Activated gamma-delta T cell (primary cell): Measurements from ENCODE around the gene EHD3.
"Not testable (repeated sequence)": the region's sequence is repeated elsewhere in the genome, so short reads cannot be mapped to it uniquely, and the experiment has no call there.

Source experiments
- DNase-seq: peaks from one replicate; lab custom pipeline; 2025; lab: John Stamatoyannopoulos, UW

Gene EHD3

GRCh38 chr2:31255911-31256571 is 22.1 kb downstream of the EHD3 start:
- DNase-seq: no peak

- DNase-seq: no peak
Observed at GRCh38 chr2:31256611-31257382, 22.8 kb downstream of the EHD3 start.

GRCh38 chr2:31258351-31258750 is 24.4 kb downstream of the EHD3 start:
- DNase-seq: no peak

GRCh38 chr2:31259075-31259474 is 25.1 kb downstream of the EHD3 start:
- DNase-seq: no peak

DNA sequence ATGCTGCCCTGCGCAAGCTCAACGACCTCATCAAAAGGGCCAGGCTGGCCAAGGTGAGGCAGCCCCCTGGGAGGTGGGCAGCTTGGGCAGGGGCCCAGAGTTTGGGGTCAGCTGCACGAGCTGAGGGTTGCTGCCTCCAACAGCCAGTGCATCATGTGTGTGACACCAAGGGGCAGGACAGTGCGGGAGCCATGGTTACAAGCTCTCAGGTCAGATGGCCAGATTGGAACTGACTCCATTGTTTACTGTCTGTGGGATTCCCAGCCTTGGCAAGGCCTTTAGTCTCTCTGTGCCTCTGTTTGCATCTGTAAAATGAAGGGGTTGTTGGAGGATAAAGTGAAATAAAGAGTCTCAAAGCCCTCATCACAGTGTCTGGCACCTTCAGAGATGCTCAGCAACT is 26.9 kb downstream of the EHD3 start:
- no peak for DNase-seq

DNA sequence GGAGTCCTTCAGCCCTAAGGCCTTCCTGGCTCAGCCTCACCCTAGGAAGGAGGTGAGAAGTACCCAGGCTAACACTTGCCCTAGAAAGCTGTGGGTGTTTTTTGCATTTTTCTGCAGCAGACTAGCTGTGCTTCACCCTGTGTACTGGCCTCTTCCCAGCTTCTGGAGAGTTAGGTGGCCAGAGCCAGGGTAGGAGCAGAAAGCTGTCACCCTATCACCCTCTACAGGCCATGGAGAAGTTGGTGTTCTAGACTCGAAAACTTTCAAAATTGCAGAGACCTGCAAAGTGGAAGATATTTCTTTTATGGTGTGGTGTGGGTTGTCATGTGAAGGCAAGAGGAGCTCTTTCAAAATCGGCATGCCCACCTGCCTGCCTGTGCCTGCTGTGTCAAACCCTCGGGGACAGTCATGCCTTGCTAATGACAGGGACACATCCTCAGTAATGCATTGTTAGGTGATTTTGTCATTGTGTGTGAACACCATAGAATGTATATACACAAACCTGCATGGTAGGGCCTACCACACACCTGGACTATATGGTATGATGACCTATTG is 29.8 kb downstream of the EHD3 start:
- no peak for DNase-seq

DNA sequence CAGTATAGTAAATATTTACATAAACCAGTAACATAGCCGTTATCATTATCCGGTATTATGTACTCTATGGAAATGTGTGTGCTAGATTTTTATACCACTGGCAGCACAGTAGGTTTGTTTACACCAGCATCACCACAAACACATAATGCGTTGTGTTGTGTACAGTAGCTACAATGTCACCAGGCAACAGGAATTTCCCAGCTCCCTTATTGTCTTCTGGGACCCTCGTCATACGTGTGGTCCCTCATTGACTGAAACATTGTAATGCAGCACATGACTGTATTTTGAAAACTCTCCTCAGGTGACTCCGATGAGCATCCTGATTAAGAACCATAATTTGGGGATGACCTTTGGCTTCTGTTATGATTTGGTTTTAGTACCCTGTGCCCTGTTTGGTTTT is 31.3 kb downstream of the EHD3 start:
- no peak for DNase-seq

GRCh38 chr2:31266804-31267203 is 32.9 kb downstream of the EHD3 start:
- DNase-seq: no peak

DNA sequence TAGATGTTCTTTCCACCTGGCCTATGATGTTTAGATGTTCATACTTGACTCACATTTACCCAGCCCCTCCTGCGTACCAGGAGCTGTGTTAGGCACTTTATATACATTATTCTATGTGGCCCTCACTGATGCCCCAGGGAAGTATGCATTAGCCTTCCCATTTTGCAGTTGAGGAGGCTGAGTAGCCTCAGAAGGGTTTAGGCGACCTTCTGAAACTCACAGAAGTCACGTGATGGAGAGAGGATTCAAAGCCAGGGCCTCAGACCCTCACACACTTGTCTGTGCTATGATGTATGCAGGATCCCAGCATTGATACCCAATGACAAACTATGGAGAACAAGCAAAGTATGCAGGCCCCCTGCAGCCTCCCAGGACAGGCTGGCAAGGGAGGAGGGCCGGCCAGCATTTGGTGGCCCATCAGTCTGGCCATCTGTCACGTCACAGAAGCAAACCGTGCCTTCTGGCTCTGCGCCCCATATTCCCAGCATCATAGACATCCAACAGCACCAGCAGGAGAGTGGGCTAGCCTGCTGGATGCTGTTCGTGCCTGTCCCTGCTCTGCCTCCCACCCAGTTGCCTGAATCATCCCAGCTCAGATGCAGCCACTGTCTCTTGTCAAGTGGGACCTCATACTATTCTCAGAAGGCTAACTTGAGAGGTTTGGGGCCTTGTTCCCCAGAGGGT is 33.6 kb downstream of the EHD3 start:
- no peak for DNase-seq

DNA sequence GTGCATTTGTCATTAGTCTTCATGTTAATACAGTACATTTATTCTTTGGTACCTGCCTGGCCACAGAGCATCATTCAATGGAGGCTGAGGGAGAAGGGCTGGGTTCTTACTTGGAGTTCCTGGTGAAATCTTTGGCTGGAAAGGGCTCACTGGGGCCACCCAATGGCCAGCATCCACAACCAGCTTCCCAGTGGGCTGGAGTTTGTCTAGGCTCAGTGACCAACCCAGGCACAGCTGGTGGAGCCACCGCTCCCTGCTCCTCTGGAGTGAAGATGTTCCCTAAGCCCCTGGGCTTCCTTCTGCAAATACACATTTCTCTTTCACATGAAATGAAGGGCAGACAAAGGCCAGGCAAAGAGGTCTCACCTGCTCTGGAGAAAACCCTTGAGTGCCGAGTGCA is 34.4 kb downstream of the EHD3 start:
- DNase-seq: no peak

- no peak for DNase-seq
Observed at GRCh38 chr2:31269087-31269486, 35.1 kb downstream of the EHD3 start.

DNA sequence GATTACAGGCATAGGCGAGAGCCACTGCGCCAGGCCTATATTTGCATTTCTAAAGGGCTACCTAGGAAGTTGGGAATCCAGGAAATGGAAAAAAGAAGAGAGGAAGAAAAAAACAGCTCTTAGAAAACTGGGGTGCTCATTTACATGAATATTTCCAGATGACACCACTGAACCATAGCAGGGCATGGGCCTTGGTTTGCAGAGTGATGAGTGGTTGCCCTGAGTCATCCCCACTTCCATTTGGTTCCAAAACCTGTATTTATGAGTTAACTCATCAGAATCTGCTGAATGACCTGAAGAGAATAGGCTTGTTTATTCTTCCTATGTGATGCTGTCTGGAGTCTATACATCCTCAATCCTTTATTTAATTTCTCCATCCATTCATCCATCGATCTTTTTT is 36.2 kb downstream of the EHD3 start:
- no peak for DNase-seq

GRCh38 chr2:31270822-31271231 is 36.9 kb downstream of the EHD3 start:
- DNase-seq: no peak

- DNase-seq: no peak
Observed at GRCh38 chr2:31271851-31272267, 37.9 kb downstream of the EHD3 start.

DNA sequence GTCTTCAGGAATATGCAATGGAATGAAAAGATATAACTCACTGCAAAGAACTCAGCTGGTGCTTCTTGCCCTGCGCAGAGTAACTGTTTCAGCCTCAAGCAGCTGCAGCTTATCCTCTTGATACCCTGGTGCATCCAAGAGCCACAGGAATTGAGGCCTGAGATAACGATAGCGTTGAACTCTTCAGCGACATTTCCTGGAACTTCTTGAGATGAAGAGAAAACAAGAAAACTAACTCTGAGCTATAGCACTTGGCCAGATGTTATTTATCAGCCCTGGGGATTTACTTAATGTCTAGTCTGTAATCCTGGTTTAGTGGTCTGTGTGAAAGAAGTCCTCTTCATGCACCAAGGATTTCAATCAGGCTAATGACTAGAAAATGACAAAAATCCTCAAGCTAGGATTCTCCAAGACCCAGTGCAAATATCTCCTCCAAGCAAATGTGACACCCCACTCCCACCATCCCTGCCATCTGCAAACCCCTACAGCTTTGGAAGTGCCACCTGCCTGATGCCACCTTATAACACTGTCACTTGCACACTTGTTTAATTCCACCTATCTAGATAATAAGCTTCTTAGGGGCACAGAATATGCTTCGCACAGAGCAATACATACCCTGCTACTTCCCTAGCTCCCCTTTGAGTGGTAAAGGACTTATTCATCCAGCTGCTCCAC is 40.6 kb downstream of the EHD3 start:
- no peak for DNase-seq

DNA sequence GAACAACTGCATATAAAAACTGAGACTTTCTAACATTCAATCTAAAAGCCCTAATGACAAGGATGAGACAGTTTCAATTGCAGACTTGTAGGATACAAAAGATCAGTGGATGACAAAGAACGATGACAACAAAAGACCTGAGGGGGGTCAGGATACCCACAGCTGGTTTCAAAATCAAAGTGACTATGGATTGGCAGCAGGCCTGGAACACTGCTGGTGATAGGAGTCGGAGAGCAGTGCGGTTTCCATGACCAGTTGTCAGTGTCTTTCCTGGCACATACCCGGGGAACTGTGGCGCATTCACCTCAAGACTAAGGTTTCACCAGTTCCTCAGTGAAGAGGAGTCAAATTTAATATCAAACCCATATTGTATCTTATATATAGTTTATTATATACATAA is 42.0 kb downstream of the EHD3 start:
- DNase-seq: no peak

DNA sequence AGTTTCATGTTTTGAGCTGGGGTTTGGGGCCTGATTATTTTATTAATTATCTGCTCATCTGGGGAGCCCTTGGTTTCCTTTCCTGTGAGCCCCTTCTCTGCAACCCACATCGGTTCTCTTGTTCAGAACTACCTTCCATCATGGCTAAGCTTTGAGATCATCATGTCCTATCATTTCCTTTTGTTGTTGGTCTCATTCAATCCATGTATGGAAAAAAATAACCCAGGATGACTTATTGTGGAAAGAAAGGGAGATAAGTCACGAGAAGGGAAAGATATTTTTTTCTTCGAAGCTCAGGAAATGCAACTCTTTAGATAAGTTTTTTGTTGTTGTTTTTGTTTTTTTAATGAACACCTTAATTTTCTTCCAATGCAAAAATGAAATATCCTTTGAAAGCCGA is 43.7 kb downstream of the EHD3 start:
- no peak for DNase-seq

DNA sequence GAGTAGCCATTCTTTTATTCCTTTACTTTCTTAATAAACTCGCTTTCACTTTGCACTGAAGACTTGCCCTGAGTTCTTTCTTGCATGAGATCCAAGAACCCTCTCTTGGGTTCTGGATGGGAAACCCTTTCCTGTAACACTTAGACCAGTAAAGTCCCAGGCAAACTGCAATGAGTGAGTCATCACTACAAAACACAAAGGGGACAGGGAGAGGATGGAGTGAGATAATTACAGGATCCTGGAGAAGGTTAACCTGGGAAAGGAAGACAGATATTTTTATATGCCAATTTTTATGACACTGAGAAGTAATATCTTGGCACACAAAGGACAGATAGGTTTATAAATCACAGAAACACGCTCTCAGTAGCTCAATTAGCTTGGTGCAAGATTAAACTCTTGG is 48.7 kb downstream of the EHD3 start:
- DNase-seq: no peak

DNA sequence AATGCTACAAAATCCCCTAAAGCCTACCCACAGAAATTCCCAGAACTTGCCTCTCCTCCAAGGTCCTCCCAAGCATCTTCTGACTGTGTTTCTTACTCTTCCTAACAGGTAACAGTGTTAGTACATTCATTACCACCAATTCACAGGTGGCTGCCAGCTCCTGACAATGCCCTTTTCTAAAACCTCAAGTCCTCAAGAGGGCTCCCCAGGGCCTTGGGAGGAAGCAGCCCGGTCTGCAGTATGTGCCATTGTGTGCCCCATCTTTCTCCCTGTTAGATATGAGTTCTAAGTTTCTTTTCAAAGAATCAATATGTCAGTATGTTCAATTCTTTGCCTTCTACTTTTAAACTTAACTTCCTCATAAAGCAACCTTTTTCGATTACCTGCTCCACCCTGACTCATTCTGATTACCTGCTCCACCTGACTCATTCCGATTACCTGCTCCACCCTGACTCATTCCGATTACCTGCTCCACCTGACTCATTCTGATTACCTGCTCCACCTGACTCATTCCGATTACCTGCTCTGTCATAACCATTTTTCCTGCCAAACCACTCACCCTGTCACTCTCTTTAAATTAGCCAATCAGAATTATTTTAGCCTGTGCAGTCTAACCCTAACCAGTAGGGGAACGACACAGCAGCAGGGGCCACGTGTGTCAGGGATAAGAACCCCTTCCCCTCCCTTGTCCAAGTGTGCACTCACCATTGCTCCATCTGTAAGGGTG is 49.4 kb downstream of the EHD3 start:
- not testable (repeated sequence) for DNase-seq

- DNase-seq: no peak
Observed at GRCh38 chr2:31284107-31284506, 50.2 kb downstream of the EHD3 start.

GRCh38 chr2:31286230-31286629 is 52.3 kb downstream of the EHD3 start:
- no peak for DNase-seq
